Measurements from ENCODE around the gene ZBTB39. TPM values are rescaled to one million over a fixed set of nuclear protein-coding genes. Genes with fewer than 3 reads are reported as not detected.
"Not testable (repeated sequence)": the region's sequence is repeated elsewhere in the genome, so short reads cannot be mapped to it uniquely, and the experiment has no call there.

Gene ZBTB39
- total RNA-seq, 1 experiment from 2014 or later = 11.6 TPM

DNA sequence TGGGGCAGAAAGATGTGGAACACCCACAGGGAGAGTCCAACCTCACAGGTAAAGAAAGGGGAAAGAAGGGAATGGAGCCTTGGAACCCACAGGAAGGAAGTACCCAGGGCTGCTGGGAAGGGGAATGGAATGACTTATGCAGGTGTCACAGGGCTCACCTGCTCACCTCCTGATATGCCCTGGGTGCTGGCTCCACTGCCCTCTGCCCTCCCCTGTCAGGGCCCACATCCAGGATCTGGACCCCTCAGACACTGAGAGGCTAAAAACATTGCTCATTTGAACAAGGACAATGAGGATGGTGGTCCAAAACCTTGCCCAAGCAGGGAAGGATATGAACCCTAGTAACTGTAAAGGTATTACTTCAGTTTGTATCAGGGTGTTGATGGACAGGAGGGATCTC lies 19.3 kb downstream of the ZBTB39 start:
- DNase-seq = no peak
- no peaks in the 10 kb centered on the region for H3K36me3 ChIP-seq (replicated peaks; ENCODE audit: control insufficient read depth, insufficient read depth, low read length)
- no peak overlapping the region for H3K4me3 ChIP-seq (ENCODE audit: insufficient read depth, low read depth, low read length)
- H3K27me3 ChIP-seq (ENCODE audit: control insufficient read depth, insufficient read depth, low read length) = no peaks in the 10 kb centered on the region

- not testable (repeated sequence) for H3K36me3 ChIP-seq (replicated peaks; ENCODE audit: control insufficient read depth, insufficient read depth, low read length); H3K27me3 ChIP-seq (ENCODE audit: control insufficient read depth, insufficient read depth, low read length); DNase-seq; H3K4me3 ChIP-seq (ENCODE audit: insufficient read depth, low read depth, low read length)
Observed at GRCh38 chr12:56985714-56986113, 20.6 kb downstream of the ZBTB39 start.

DNA sequence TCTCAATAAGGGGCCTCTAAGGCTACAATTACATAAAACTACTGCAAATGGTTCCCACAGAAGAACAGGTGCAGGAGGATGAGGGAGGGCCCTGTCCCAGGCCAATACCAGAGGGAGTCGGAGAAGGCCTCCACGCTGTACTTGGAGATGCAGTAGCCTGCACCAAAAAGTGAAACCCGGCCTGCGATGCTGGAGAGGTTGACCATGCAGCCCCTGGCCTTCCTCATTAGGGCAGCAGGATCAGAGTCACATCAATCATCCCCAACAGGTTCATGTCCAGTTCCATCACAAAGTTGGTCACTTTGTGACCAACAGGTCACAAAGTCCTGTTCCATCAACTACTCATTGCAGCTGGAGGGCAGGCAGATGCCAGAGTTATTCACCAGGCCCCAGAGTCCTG lies 23.0 kb downstream of the ZBTB39 start:
- Histone ChIP-seq H3K27me3 (ENCODE audit: control insufficient read depth, insufficient read depth, low read length) (no peaks in the 10 kb centered on the region), H3K4me3 (ENCODE audit: insufficient read depth, low read depth, low read length) (no peak overlapping the region), H3K36me3 (replicated peaks; ENCODE audit: control insufficient read depth, insufficient read depth, low read length) (no peaks in the 10 kb centered on the region)
- DNase-seq = no peak

DNA sequence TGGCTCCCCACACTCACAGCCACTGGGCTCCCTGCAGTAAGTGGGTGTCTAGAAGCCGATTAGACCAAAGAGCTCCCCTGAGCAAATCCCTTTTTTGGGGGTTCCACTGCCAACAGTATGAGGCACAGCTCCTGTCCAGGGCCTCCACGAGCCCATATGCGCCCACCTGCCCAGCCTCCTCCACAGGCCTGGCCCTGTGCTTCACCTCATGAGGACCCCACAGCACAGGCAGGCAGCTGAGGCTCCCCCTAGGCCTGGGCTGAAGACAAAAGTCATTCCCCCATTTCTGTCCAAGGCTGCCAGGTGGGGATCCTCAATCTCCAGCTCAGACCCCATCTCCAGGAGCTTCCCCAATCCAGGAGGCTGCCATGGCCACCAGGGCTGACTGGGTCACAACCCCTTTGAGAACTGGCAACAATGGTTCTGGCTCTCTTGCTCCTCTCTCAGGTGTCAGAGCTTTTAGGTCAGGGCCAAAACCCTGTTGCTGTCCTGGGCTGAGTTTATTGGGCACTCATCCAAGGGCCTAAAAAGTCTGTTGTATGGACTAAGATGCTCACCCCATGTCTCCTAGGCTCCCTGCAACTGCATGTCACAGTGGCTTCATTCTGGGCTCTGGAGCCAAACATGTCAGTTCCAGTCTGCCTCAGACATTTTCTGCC lies 23.6 kb downstream of the ZBTB39 start:
- DNase-seq; H3K4me3 ChIP-seq (ENCODE audit: insufficient read depth, low read depth, low read length); H3K27me3 ChIP-seq (ENCODE audit: control insufficient read depth, insufficient read depth, low read length); H3K36me3 ChIP-seq (replicated peaks; ENCODE audit: control insufficient read depth, insufficient read depth, low read length): not testable (repeated sequence)

DNA sequence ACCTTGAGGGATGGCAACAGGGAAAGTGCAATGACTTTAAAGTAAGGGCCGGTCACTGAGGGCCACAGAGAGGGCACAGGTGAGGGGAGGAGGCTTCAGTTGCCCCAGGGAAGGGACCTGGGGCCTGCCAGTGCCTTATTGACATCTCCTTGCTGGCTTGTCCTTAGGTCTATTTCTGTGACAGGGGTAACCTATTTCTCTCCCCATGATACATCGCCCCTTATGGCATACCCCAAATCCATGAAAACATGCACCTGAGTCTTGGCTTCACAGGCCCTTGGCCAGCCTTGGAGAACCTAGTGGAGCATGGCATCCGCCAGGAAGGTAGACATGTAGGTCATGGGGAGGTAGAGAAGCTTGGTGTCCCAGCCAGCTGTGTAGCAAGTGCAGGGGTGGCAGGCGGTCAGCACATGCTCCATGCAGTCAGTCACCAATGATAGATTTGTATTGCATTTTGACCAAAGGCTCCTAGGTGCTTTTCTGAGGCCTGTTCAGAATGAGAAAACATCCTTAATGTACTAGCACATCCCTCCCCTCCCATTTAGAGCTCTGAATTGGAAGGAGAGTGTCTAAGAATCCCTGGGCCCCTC lies 25.3 kb downstream of the ZBTB39 start:
- Histone ChIP-seq H3K4me3 (ENCODE audit: insufficient read depth, low read depth, low read length) (no peak overlapping the region), H3K36me3 (replicated peaks; ENCODE audit: control insufficient read depth, insufficient read depth, low read length) (no peaks in the 10 kb centered on the region), H3K27me3 (ENCODE audit: control insufficient read depth, insufficient read depth, low read length) (no peaks in the 10 kb centered on the region)
- no peak for DNase-seq

DNA sequence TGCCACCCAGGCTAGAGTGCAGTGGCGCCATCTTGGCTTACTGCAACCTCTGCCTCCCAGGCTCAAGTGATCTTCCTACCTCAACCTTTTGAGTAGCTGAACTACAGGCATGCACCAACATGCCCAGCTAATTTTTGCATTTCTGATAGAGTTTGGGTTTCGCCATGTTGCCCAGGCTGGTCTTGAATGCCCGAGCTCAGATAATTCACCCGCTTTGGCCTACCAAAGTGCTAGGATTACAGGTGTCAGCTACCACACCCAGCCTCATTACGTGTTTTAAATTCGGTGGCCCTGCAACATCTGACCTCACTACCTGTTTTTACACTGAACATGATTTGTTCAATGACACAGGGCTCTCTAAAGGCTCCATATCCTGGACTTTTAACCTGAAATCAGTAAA lies 26.1 kb downstream of the ZBTB39 start:
- H3K36me3 ChIP-seq (replicated peaks; ENCODE audit: control insufficient read depth, insufficient read depth, low read length) = no peaks in the 10 kb centered on the region
- DNase-seq = no peak
- no peaks in the 10 kb centered on the region for H3K27me3 ChIP-seq (ENCODE audit: control insufficient read depth, insufficient read depth, low read length)
- no peak overlapping the region for H3K4me3 ChIP-seq (ENCODE audit: insufficient read depth, low read depth, low read length)

DNA sequence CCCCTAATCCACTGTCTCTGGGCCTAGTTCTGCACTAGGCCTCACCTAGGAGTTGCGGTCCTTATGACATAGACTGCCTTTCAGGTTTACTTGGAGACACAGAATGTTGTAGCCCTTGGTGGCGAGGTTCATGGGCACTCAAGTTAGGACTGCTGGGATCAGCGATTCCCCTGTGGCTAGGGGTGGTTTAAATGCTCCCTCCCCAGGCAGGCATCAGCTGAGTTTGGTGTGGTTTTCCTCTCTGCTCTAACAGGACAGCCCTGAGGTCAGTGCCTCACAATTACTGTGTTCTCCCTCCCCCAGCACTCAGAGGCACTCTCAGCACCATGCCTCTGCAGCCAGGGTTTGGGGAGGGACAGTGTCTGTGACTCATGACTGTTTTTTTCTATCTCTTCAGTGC lies 26.7 kb downstream of the ZBTB39 start:
- Histone ChIP-seq H3K4me3 (ENCODE audit: insufficient read depth, low read depth, low read length) (no peak overlapping the region), H3K27me3 (ENCODE audit: control insufficient read depth, insufficient read depth, low read length) (no peaks in the 10 kb centered on the region), H3K36me3 (replicated peaks; ENCODE audit: control insufficient read depth, insufficient read depth, low read length) (no peaks in the 10 kb centered on the region)
- DNase-seq = no peak

- Histone ChIP-seq H3K27me3 (ENCODE audit: control insufficient read depth, insufficient read depth, low read length) (no peaks in the 10 kb centered on the region), H3K4me3 (ENCODE audit: insufficient read depth, low read depth, low read length) (no peak overlapping the region), H3K36me3 (replicated peaks; ENCODE audit: control insufficient read depth, insufficient read depth, low read length) (no peaks in the 10 kb centered on the region)
- DNase-seq = no peak
Observed at GRCh38 chr12:56978397-56979138, 27.8 kb downstream of the ZBTB39 start.

DNA sequence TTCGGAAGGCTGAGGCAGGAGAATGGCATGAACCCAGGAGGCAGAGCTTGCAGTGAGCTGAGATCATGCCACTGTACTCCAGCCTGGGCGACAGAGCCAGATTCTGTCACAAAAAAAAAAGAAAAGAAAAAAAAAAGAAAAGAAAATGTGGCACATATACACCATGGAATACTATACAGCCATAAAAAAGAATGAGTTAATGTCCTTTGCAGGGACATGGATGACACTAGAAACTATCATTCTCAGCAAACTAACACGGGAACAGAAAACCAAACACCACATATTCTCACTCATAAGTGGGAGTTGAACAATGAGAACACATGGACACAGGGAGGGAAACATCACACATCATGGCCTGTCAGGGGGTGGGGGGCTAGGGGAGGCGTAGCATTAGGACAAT lies 29.0 kb downstream of the ZBTB39 start:
- H3K27me3 ChIP-seq (ENCODE audit: control insufficient read depth, insufficient read depth, low read length); H3K4me3 ChIP-seq (ENCODE audit: insufficient read depth, low read depth, low read length); DNase-seq; H3K36me3 ChIP-seq (replicated peaks; ENCODE audit: control insufficient read depth, insufficient read depth, low read length): not testable (repeated sequence)

GRCh38 chr12:56974224-56974623 lies 32.1 kb downstream of the ZBTB39 start:
- not testable (repeated sequence) for DNase-seq; H3K27me3 ChIP-seq (ENCODE audit: control insufficient read depth, insufficient read depth, low read length); H3K4me3 ChIP-seq (ENCODE audit: insufficient read depth, low read depth, low read length); H3K36me3 ChIP-seq (replicated peaks; ENCODE audit: control insufficient read depth, insufficient read depth, low read length)

- H3K27me3 ChIP-seq (ENCODE audit: control insufficient read depth, insufficient read depth, low read length); H3K4me3 ChIP-seq (ENCODE audit: insufficient read depth, low read depth, low read length); H3K36me3 ChIP-seq (replicated peaks; ENCODE audit: control insufficient read depth, insufficient read depth, low read length); DNase-seq: not testable (repeated sequence)
Observed at GRCh38 chr12:56968910-56969309, 37.4 kb downstream of the ZBTB39 start.

- not testable (repeated sequence) for H3K27me3 ChIP-seq (ENCODE audit: control insufficient read depth, insufficient read depth, low read length); DNase-seq
Observed at GRCh38 chr12:56965997-56966642, 40.2 kb downstream of the ZBTB39 start.

DNA sequence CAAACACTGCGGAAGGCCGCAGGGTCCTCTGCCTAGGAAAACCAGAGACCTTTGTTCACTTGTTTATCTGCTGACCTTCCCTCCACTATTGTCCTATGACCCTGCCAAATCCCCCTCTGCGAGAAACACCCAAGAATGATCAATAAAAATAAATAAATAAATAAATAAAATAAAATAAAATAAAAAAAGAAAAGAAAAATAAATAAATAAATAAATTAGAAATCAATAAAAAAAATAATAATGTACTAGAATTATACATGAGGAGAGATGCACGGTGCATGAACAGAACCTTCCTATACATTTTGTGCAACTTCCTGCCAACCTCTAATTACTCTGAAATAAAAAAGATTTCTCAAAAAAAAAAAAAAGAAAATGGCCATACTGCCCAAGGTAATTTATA lies 41.2 kb downstream of the ZBTB39 start:
- not testable (repeated sequence) for H3K4me3 ChIP-seq (ENCODE audit: insufficient read depth, low read depth, low read length); H3K36me3 ChIP-seq (replicated peaks; ENCODE audit: control insufficient read depth, insufficient read depth, low read length); H3K27me3 ChIP-seq (ENCODE audit: control insufficient read depth, insufficient read depth, low read length); DNase-seq

More at GRCh38 chr12:56965997-56966642, 40.2 kb downstream of the ZBTB39 start:
- H3K4me3 ChIP-seq (ENCODE audit: insufficient read depth, low read depth, low read length); H3K36me3 ChIP-seq (replicated peaks; ENCODE audit: control insufficient read depth, insufficient read depth, low read length): not testable (repeated sequence)

GRCh38 chr12:56963557-56963956 lies 42.8 kb downstream of the ZBTB39 start:
- DNase-seq; H3K36me3 ChIP-seq (replicated peaks; ENCODE audit: control insufficient read depth, insufficient read depth, low read length); H3K27me3 ChIP-seq (ENCODE audit: control insufficient read depth, insufficient read depth, low read length); H3K4me3 ChIP-seq (ENCODE audit: insufficient read depth, low read depth, low read length): not testable (repeated sequence)

DNA sequence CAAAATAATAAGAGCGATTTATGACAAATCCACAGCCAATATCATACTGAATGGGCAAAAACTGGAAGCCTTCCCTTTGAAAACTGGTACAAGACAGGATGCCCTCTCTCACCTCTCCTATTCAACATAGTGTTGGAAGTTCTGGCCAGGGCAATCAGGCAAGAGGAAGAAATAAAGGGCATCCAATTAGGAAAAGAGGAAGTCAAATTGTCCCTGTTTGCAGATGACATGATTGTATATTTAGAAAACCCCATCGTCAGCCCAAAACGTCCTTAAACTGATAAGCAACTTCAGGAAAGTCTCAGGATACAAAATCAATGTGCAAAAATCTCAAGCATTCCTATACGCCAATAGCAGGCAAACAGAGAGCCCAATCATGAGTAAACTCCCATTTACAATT lies 44.1 kb downstream of the ZBTB39 start:
- H3K27me3 ChIP-seq (ENCODE audit: control insufficient read depth, insufficient read depth, low read length); H3K36me3 ChIP-seq (replicated peaks; ENCODE audit: control insufficient read depth, insufficient read depth, low read length); DNase-seq; H3K4me3 ChIP-seq (ENCODE audit: insufficient read depth, low read depth, low read length): not testable (repeated sequence)

All from H7 (cell line).